Measurements from ENCODE around the gene ATXN7L2. TPM values are rescaled to one million over a fixed set of nuclear protein-coding genes. Genes with fewer than 3 reads are reported as not detected.

The ATXN7L2 gene
- polyA plus RNA-seq, 1 donor from 2014 or later = 16.9 TPM

GRCh38 chr1:109476825-109477224 is 6.9 kb upstream of the ATXN7L2 start:
- no peak overlapping the region for H2AFZ ChIP-seq (ENCODE audit: low read depth, low read length)
- no peaks in the 10 kb centered on the region for H3K9me2 ChIP-seq (ENCODE audit: insufficient read depth, low read length)
- H3F3A ChIP-seq (ENCODE audit: insufficient read depth, low read length, poor library complexity, severe bottlenecking) = no peaks in the 10 kb centered on the region
- no peak for TF ChIP-seq CTCF (IDR thresholded peaks at IDR 0.05; ENCODE audit: poor library complexity, severe bottlenecking)
- TF ChIP-seq TAF1 (IDR thresholded peaks at IDR 0.05; ENCODE audit: low read depth) = no peak
- no peak for TF ChIP-seq REST (IDR thresholded peaks at IDR 0.05; ENCODE audit: borderline replicate concordance)
- TF ChIP-seq EZH2 (IDR thresholded peaks at IDR 0.05; ENCODE audit: borderline replicate concordance, insufficient read depth, low read length, poor library complexity, severe bottlenecking) = no peak
- no peak for TF ChIP-seq SMC3 (conservative IDR thresholded peaks at IDR 0.05; ENCODE audit: poor library complexity)
- TF ChIP-seq MXI1 (conservative IDR thresholded peaks at IDR 0.05; ENCODE audit: poor library complexity, severe bottlenecking) = no peak
- no peak for TF ChIP-seq RAD21 (conservative IDR thresholded peaks at IDR 0.05)
- no peak for TF ChIP-seq POLR2AphosphoS5 (IDR thresholded peaks at IDR 0.05)
- TF ChIP-seq EP300 (conservative IDR thresholded peaks at IDR 0.05; ENCODE audit: poor library complexity, severe bottlenecking) = no peak
- H3K27me3 ChIP-seq (ENCODE audit: insufficient read depth, low read depth, low read length) = peaks cover 9% of the 10 kb centered on the region
- H3K4me3 ChIP-seq (ENCODE audit: low read length) = no peak overlapping the region
- H3K9ac ChIP-seq (ENCODE audit: low read length) = no peak overlapping the region
- H3K79me2 ChIP-seq (replicated peaks; ENCODE audit: insufficient read depth, low read length) = no peaks in the 10 kb centered on the region
- no peak overlapping the region for H3K27ac ChIP-seq (ENCODE audit: low read length)
- H3K9me3 ChIP-seq (ENCODE audit: low read length) = no peaks in the 10 kb centered on the region
- H3K36me3 ChIP-seq (ENCODE audit: insufficient read depth, low read length) = no peaks in the 10 kb centered on the region
- H4K20me1 ChIP-seq (ENCODE audit: insufficient read depth) = no peaks in the 10 kb centered on the region
- no peak overlapping the region for H3K4me2 ChIP-seq (ENCODE audit: low read length)

- no peaks in the 10 kb centered on the region for H4K20me1 ChIP-seq (ENCODE audit: insufficient read depth)
- no peak overlapping the region for H3K4me2 ChIP-seq (ENCODE audit: low read length)
- H3K9me3 ChIP-seq (ENCODE audit: low read length) = no peaks in the 10 kb centered on the region
- H3K9ac ChIP-seq (ENCODE audit: low read length) = no peak overlapping the region
- H3K79me2 ChIP-seq (replicated peaks; ENCODE audit: insufficient read depth, low read length) = no peaks in the 10 kb centered on the region
- no peaks in the 10 kb centered on the region for H3K9me2 ChIP-seq (ENCODE audit: insufficient read depth, low read length)
- H3K27ac ChIP-seq (ENCODE audit: low read length) = no peak overlapping the region
- H2AFZ ChIP-seq (ENCODE audit: low read depth, low read length) = no peak overlapping the region
- no peaks in the 10 kb centered on the region for H3K36me3 ChIP-seq (ENCODE audit: insufficient read depth, low read length)
- no peak overlapping the region for H3K4me3 ChIP-seq (ENCODE audit: low read length)
- no peak for TF ChIP-seq MXI1 (conservative IDR thresholded peaks at IDR 0.05; ENCODE audit: poor library complexity, severe bottlenecking)
- no peak for TF ChIP-seq EP300 (conservative IDR thresholded peaks at IDR 0.05; ENCODE audit: poor library complexity, severe bottlenecking)
- TF ChIP-seq SMC3 (conservative IDR thresholded peaks at IDR 0.05; ENCODE audit: poor library complexity) = no peak
- no peak for TF ChIP-seq RAD21 (conservative IDR thresholded peaks at IDR 0.05)
- no peak for TF ChIP-seq TAF1 (IDR thresholded peaks at IDR 0.05; ENCODE audit: low read depth)
- no peak for TF ChIP-seq POLR2AphosphoS5 (IDR thresholded peaks at IDR 0.05)
- no peak for TF ChIP-seq EZH2 (IDR thresholded peaks at IDR 0.05; ENCODE audit: borderline replicate concordance, insufficient read depth, low read length, poor library complexity, severe bottlenecking)
- TF ChIP-seq CTCF (IDR thresholded peaks at IDR 0.05; ENCODE audit: poor library complexity, severe bottlenecking) = no peak
- no peak for TF ChIP-seq REST (IDR thresholded peaks at IDR 0.05; ENCODE audit: borderline replicate concordance)
- no peaks in the 10 kb centered on the region for H3F3A ChIP-seq (ENCODE audit: insufficient read depth, low read length, poor library complexity, severe bottlenecking)
- H3K27me3 ChIP-seq (ENCODE audit: insufficient read depth, low read depth, low read length) = peaks cover 9% of the 10 kb centered on the region
These were observed 5.9 kb upstream of the ATXN7L2 start for GRCh38 chr1:109477821-109478220.
